ENCODE measurements around the gene MEOX1. TPM values are rescaled to one million over a fixed set of nuclear protein-coding genes. Genes with fewer than 3 reads are reported as not detected.

MEOX1 gene
- total RNA-seq (1 to 10 TPM; 3.9 to 8.7 (median 6.4) TPM), polyA plus RNA-seq (1 to 10 TPM; 4.5 to 6.7 (median 5.0) TPM)
- long read RNA-seq, donor 1, partial matches to known transcripts, result 0 of 4 reads
- long read RNA-seq, donor 1, other reads (novel, unspliced or antisense), result 2 of 4 reads
- long read RNA-seq, donor 2, partial matches to known transcripts, result 0 of 2 reads
- long read RNA-seq, donor 2, other reads (novel, unspliced or antisense), result 2 of 2 reads

DNA sequence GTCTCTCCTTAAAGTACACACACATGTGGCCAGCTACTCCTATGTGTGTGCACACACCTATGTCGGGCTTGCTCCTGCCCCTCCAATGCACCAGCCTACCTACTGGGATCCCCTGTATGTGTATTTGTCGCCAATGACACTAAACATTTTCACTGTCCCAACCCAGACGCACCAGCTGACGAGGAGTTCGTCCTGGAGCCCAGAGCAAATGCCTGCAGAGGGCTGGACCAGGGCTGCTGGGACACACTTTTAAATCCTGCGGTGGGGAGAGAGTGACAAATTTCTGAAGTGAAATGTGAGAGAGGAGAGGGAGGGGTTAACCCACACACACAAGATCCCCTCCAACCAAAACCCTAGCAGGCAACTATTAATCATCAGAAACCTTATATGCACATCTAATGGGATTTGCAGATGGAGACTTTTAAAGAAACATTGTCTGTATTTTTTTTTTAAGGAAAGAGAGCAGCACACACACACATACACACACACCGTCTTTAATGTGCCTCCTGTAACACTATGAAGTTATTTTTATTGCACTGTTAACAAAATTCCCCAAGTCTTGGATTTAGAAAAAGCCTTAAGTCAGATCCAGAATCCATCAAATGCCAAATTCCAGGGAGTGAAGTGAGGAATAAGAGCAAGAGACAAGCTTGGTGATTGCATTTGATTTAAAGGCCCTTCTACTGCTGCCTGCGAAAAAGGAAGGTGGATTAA, at the start of gene MEOX1:
MEOX1 (minus strand) TSS at position 224 of the 714 bp plus-strand sequence. CDS start 388 bp downstream, outside the sequence.
- 7 to 12% (median 11%) methylated on average over 8 of the region's 8 CpGs for WGBS, 3 donors
- peak within 1 kb of the TSS; percentile 60 for H3K27ac ChIP-seq
- ATAC-seq (peak; percentile 81 to 92 (median 90)), DNase-seq (peak in 1 of 2 donors; percentile 25)
- H3K9me3 ChIP-seq, result no peaks in the 10 kb centered on the region
- no peaks in the 10 kb centered on the region for H3K36me3 ChIP-seq (ENCODE audit: insufficient read depth in 1 of 2, low read depth in 1 of 2)
- TF ChIP-seq, protein P1, sequence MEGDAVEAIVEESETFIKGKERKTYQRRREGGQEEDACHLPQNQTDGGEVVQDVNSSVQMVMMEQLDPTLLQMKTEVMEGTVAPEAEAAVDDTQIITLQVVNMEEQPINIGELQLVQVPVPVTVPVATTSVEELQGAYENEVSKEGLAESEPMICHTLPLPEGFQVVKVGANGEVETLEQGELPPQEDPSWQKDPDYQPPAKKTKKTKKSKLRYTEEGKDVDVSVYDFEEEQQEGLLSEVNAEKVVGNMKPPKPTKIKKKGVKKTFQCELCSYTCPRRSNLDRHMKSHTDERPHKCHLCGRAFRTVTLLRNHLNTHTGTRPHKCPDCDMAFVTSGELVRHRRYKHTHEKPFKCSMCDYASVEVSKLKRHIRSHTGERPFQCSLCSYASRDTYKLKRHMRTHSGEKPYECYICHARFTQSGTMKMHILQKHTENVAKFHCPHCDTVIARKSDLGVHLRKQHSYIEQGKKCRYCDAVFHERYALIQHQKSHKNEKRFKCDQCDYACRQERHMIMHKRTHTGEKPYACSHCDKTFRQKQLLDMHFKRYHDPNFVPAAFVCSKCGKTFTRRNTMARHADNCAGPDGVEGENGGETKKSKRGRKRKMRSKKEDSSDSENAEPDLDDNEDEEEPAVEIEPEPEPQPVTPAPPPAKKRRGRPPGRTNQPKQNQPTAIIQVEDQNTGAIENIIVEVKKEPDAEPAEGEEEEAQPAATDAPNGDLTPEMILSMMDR (IDR thresholded peaks at IDR 0.05), result no peak
- H3K4me1 ChIP-seq, result peaks cover 23% of the 10 kb centered on the region
- peak within 1 kb of the TSS; percentile 60 for H3K4me3 ChIP-seq
- intact Hi-C loops (cut with DNase I), result no loop called here
- H3K27me3 ChIP-seq (ENCODE audit: insufficient read depth in 3 of 3, low read length in 2 of 3), result no peaks in the 10 kb centered on the region

DNA sequence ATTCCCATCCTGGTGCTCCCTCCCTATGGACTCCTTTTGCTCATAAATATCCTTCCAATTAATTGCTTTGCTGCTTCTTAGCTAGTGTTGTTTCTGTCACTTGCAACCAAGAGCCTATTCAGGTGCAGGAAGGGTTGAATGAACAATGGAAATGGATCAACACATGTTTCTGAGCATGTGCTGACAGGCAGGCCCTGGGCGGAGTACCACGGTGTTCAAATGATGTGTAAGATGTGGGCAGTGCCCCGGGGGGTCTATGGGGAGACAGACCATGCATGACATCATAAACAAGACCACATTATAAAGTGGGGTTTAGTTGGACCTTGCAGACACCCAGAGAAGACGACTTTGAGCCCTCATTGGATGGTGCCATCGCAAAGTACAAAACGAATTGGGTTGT, 48.4 kb upstream of the MEOX1 start:
- no peak overlapping the region for H3K27ac ChIP-seq
- no peak for ATAC-seq
- WGBS, 3 donors, result 89 to 93% (median 91%) methylated on average over 6 of the region's 6 CpGs
- peaks cover 0 to 39% (median 4%) of the 10 kb centered on the region in 3 donors for H3K27me3 ChIP-seq (ENCODE audit: insufficient read depth in 3 of 3, low read length in 2 of 3)
- intact Hi-C loops (cut with DNase I), result no loop called here
- H3K9me3 ChIP-seq, result no peaks in the 10 kb centered on the region
- no peak for DNase-seq
- H3K4me3 ChIP-seq, result no peak overlapping the region
- TF ChIP-seq, protein P1 (IDR thresholded peaks at IDR 0.05), result no peak
- H3K4me1 ChIP-seq, result peaks cover 11% of the 10 kb centered on the region
- no peaks in the 10 kb centered on the region for H3K36me3 ChIP-seq (ENCODE audit: insufficient read depth in 1 of 2, low read depth in 1 of 2)

DNA sequence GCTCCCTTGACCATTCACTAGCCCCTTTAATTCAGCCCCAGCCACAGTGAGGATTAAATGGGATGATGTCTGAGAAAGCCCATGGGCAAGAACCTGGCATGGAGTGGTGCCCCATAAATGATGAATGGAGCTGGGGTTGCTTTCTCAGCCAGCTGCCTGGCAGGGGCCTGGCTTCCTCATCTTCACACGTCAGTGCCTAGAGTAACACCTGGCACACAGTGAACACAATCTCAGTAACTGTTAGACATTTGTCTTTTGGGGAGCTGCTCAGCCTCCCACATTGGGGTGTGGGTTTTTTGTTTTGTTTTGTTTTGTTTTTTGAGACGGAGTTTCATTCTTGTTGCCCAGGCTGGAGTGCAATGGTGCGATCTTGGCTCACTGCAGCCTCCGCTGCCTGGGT, 47.5 kb upstream of the MEOX1 start:
- Histone ChIP-seq H3K36me3 (ENCODE audit: insufficient read depth in 1 of 2, low read depth in 1 of 2) (no peaks in the 10 kb centered on the region), H3K27ac (no peak overlapping the region), H3K4me3 (no peak overlapping the region), H3K27me3 (ENCODE audit: insufficient read depth in 3 of 3, low read length in 2 of 3) (peaks cover 0 to 42% (median 4%) of the 10 kb centered on the region in 3 donors), H3K4me1 (peaks cover 10% of the 10 kb centered on the region), H3K9me3 (no peaks in the 10 kb centered on the region)
- TF ChIP-seq, protein P1 (IDR thresholded peaks at IDR 0.05), result no peak
- no peak for ATAC-seq
- DNase-seq, result no peak
- 78 to 91% (median 81%) methylated on average over 4 of the region's 4 CpGs for WGBS, 3 donors
- intact Hi-C loops (cut with DNase I), result no loop called here

DNA sequence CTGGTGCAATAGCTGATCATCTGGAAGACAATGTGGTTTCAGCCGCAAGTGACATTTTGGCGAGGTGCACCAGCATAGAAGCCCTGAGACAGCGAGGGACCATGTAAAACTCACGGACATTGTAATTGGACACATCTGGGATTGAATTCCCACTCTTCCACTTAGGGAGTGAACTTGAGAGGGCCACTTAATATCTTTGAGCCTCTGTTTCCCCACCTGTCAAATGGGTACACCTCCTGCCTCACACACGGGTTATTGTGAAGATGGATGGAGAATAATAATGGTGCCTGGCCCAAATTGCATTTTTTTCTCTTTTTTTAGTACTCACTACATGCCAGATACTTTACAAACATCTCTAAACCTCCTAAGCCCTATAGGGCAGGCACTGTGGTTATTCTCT, 45.5 kb upstream of the MEOX1 start:
- DNase-seq, result no peak
- 64 to 77% (median 65%) methylated on average over 5 of the region's 5 CpGs for WGBS, 3 donors
- H3K4me1 ChIP-seq, result no peaks in the 10 kb centered on the region
- ATAC-seq, result no peak
- H3K27ac ChIP-seq, result no peak overlapping the region
- intact Hi-C loops (cut with DNase I), result no loop called here
- H3K27me3 ChIP-seq (ENCODE audit: insufficient read depth in 3 of 3, low read length in 2 of 3), result peaks cover 0 to 26% (median 4%) of the 10 kb centered on the region in 3 donors
- H3K36me3 ChIP-seq (ENCODE audit: insufficient read depth in 1 of 2, low read depth in 1 of 2), result no peaks in the 10 kb centered on the region
- no peak overlapping the region for H3K4me3 ChIP-seq
- TF ChIP-seq, protein P1 (IDR thresholded peaks at IDR 0.05), result no peak
- no peaks in the 10 kb centered on the region for H3K9me3 ChIP-seq

Data from psoas muscle (tissue), 8 donors.